NCI-H2227 (cell line): ENCODE results near the gene NUP188.
"Not testable (repeated sequence)": the region's sequence is repeated elsewhere in the genome, so short reads cannot be mapped to it uniquely, and the experiment has no call there.

Experiments
- DNase-seq: peaks from one replicate; lab custom pipeline; 2025; ENCODE audit not compliant: unreplicated experiment; lab: John Stamatoyannopoulos, UW

The NUP188 gene

GRCh38 chr9:128944966-128945365, 2.5 kb upstream of the NUP188 start:
- not testable (repeated sequence) for DNase-seq

DNA sequence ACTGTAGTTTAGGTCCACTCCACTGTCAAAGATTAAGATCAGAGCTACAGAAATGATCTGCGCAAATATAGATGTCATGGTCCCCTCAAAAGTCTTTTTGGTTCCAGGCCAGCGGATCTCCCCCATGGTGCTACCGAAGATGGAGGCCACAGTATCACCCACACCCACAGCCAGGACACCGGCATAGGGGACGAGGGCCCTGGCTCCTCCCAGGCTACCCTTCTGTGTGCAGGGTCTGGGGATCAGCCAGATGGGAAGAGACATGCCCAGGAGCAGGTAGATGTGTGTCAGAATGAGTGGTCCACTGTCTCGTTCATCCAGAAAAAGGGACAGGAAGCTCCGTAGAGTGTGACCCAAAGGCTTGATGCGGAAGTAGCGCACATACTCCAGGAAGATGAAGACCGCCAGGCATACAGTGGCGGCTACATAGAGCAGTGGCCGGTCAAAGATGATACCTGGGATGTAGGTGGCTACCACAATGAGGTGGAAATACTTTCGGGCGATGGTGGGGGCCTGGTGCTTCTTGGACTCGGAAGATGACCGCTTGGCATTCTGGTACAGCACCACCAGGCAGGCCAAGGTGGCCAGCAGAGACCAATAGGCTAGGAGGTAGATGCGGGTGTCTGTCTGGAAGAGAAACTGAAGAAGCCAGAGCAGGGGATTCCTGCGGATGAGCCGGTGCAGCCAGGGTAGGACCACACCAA, 1.5 kb upstream of the NUP188 start:
- no peak for DNase-seq

- peak; percentile 15 for DNase-seq
These were observed 775 bp upstream of the NUP188 start for GRCh38 chr9:128946571-128947276.

GRCh38 chr9:128947277-128947526, 297 bp upstream of the NUP188 start:
- no peak for DNase-seq

DNA sequence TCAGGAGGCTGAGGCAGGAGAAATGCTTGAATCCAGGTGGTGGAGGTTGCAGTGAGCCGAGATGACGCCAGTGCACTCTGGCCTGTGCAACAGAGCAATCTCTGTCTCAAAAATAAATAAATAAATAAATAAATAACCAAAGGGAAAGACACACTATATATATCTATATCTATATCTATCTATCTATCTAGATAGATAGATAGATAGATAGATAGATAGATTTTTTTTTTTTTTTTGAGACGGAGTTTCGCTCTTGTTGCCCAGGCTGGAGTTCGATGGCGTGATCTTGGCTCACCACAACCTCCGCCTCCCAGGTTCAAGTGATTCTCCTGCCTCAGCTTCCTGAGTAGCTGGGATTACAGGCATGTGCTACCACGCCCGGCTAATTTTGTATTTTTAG, 13.9 kb downstream of the NUP188 start:
- DNase-seq, result not testable (repeated sequence)

DNA sequence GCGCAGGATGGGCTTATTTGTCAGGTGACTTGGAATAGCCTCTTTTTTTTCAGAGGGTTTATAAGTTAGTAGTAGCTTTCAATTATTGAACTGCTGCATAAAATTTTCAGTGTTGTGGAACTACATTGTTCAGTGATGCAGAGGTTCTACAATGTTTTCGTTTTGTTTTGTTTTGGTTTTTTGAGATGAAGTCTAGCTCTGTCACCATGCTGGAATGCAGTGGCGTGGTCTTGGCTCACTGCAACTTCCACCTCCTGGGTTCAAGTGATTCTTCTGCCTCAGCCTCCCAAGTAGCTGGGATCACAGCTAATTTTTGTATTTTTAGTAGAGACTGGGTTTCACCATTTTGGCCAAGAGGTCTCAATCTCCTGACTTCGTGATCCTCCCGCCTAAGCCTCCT, 22.0 kb downstream of the NUP188 start:
- DNase-seq, result no peak

- no peak for DNase-seq
These were observed 25.5 kb downstream of the NUP188 start for GRCh38 chr9:128972956-128973355.

DNA sequence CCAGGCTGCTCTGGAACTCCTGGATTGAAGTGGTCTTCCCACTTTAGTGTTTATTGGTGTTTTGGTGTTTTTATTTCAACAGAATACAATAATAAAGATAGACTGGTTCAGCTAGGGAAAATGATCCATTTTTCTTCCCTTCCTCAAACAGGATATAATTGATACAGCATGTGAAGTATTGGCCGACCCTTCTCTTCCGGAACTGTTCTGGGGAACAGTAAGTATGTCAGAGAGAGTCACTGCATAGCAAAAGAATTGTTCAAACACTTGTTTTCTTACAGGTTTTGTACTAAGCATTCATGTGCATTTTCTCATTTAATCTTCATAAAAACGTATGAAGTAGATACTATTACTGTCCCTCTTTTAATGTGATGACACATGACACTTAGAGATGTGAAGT, 31.6 kb downstream of the NUP188 start:
- no peak for DNase-seq

- no peak for DNase-seq
These were observed 36.0 kb downstream of the NUP188 start for GRCh38 chr9:128983536-128983935.

- DNase-seq, result no peak
These were observed 39.2 kb downstream of the NUP188 start for GRCh38 chr9:128986671-128987070.

- DNase-seq, result no peak
These were observed 40.3 kb downstream of the NUP188 start for GRCh38 chr9:128987805-128988204.

GRCh38 chr9:128992995-128993394, 45.5 kb downstream of the NUP188 start:
- DNase-seq, result no peak

- DNase-seq, result no peak
These were observed 48.3 kb downstream of the NUP188 start for GRCh38 chr9:128995791-128996190.

DNA sequence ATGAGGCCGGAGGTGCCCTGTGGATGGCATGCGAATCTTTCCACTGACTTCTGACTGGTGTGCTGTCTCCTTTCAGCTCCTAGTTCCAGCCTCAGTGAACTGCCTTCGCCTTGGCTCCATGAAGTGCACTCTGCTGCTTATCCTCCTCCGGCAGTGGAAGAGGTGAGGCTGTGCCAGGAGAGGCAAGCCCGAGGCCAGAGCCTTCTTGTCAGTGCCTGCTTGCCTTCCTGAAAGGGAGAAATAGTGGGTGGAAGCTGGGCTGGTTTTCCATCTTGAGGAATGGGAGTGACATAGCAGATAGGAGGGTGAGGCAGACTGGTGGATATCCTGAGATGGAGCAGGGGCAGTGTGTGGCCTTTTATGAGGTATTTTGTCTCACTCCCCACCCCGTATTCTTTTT, 51.0 kb downstream of the NUP188 start:
- DNase-seq, result no peak

DNA sequence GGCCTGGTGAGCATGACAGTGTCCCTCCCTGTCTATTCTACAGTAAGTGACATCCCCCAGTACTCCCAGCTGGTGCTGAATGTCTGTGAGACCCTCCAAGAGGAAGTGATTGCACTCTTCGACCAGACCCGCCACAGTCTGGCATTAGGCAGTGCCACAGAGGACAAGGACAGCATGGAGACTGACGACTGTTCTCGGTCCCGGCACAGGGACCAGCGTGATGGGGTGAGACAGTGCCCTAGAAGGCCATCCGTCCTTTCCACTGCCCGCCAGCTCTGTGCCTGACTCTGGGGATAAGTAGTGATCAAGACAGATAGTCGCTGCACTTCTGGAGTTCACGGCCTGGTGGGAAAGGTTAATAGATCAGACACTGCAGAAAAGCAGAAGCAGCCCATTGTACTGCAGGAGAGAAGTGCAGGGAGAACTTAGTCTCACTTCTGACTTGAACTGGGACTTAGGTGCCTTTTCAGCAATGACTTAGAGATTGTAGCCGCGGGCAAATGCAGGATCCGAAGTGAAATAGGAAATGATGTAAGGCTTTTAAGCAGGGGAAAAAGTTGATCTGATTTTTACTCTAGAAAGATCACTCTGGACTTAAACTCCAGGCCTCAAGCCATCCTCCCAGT, 52.2 kb downstream of the NUP188 start:
- no peak for DNase-seq

GRCh38 chr9:129001504-129002325, 54.2 kb downstream of the NUP188 start:
- no peak for DNase-seq

DNA sequence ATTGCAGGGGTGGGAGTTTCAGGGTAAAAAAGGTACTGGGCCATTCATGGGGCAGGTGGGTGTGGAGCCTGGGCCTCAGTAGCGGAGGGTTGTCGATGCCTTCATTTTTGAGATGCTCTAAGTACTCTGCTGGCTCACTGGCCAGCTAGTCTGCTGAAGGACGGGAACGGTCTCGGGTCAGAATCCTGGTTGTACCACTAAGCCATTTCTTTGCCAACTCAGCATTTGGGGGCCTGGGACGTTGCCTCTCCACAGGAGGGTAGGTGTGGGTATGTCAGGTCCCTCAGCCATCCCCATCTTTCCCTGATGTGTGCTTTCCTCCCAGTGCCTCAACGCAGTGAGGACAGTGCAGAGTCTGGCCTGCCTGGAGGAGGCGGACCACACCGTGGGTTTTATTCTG, 55.5 kb downstream of the NUP188 start:
- DNase-seq, result no peak

- DNase-seq, result not testable (repeated sequence)
These were observed 56.7 kb downstream of the NUP188 start for GRCh38 chr9:129004173-129004572.

GRCh38 chr9:129005336-129005997, 58.0 kb downstream of the NUP188 start:
- DNase-seq, result no peak

DNA sequence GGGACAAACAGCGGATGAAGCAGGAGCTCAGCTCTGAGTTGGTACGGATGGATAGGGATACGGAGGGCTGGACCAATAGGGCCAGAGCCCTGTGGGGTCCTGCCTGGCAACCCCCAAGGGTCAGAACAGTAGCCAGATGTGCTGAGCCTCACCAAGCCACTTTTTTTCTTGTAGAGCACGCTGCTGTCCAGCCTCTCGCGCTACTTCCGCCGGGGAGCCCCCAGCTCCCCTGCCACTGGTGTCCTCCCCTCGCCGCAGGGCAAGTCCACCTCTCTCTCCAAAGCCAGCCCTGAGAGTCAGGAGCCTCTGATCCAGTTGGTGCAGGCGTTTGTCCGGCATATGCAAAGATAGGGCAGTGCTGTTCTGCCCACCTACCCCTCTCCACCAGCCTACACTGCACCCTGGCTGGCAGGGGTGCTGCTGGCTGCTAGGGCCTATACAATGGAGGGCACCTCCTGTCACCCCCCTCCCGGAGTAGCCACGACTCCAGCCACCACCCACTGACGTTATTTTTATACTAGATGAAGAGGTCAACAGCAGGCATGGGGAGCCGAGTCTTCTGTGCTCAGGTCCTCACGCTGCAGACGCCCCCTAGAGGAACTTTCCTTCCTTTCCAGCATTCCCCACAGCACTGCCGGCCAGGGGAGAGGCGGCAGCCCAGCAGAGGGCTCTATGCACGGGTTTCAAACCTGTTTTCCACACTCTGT, 59.0 kb downstream of the NUP188 start:
- DNase-seq, result peak; percentile 82
